SK-N-MC (cell line): ENCODE data around the gene GPR135.

ENCODE experiments used
- EZH2 ChIP-seq: fragments of 200-600 bp; sonication (generic); IDR thresholded peaks from one replicate; pipeline ENCODE4 v1.6.1; 2017; ENCODE audit warnings: antibody characterized with exemption
- FOXP2 ChIP-seq: optimal IDR thresholded peaks from 2 replicates; pipeline ENCODE3; 2011; ENCODE audit warnings: mild to moderate bottlenecking, moderate library complexity; ENCODE audit not compliant: insufficient read depth; ENCODE audit errors: extremely low read length, control extremely low read depth
- POLR2AphosphoS5 ChIP-seq: IDR thresholded peaks from 2 replicates; pipeline ENCODE4 v1.6.1; 2012; ENCODE audit warnings: mild to moderate bottlenecking, low read depth, low read length, borderline replicate concordance

- TF ChIP-seq POLR2AphosphoS5 (no peak), EZH2 (no peak), FOXP2 (no peak)
Measured at GRCh38 chr14:59481407-59481806, 16.2 kb upstream of the GPR135 start.
